ENCODE measurements around the gene FOXD1. TPM values are rescaled to one million over a fixed set of nuclear protein-coding genes. Genes with fewer than 3 reads are reported as not detected.

Gene FOXD1
- total and polyA plus RNA-seq, 2 experiments from 2014 or later: 0.33 to 1.9 TPM

GRCh38 chr5:73486119-73486899 lies 37.7 kb upstream of the FOXD1 start:
- WGBS (ENCODE audit: low lambda C conversion rate, missing lambda C conversion rate): 63% methylated on average over 2 of the region's 3 CpGs
- Histone ChIP-seq H3K27ac (no peak overlapping the region), H3K4me3 (no peak overlapping the region), H3K4me1 (ENCODE audit: insufficient read depth) (no peaks in the 10 kb centered on the region), H4K20me1 (ENCODE audit: insufficient read depth, poor library complexity, severe bottlenecking) (no peaks in the 10 kb centered on the region), H3K79me2 (no peaks in the 10 kb centered on the region), H3K9me2 (replicated peaks; ENCODE audit: insufficient read depth) (no peaks in the 10 kb centered on the region), H3K9me3 (ENCODE audit: low read depth) (no peaks in the 10 kb centered on the region), H3K27me3 (no peaks in the 10 kb centered on the region), H3K36me3 (replicated peaks; ENCODE audit: insufficient read depth, low read depth) (no peaks in the 10 kb centered on the region), H2AFZ (no peak overlapping the region), H3K4me2 (no peak overlapping the region)
- DNase-seq (ENCODE audit: low spot score): no peak
- TF ChIP-seq CTCF (IDR thresholded peaks at IDR 0.05; ENCODE audit: poor library complexity) (no peak), EZH2 (IDR thresholded peaks at IDR 0.05; ENCODE audit: borderline replicate concordance) (no peak), EZH2phosphoT487 (IDR thresholded peaks at IDR 0.05; ENCODE audit: low read depth, severe bottlenecking, unreplicated experiment) (no peak)

- Histone ChIP-seq H3K4me2 (no peak overlapping the region), H3K9me2 (replicated peaks; ENCODE audit: insufficient read depth) (no peaks in the 10 kb centered on the region), H3K4me3 (no peak overlapping the region), H3K27ac (no peak overlapping the region), H3K36me3 (replicated peaks; ENCODE audit: insufficient read depth, low read depth) (no peaks in the 10 kb centered on the region), H2AFZ (no peak overlapping the region), H4K20me1 (ENCODE audit: insufficient read depth, poor library complexity, severe bottlenecking) (no peaks in the 10 kb centered on the region), H3K9me3 (ENCODE audit: low read depth) (no peaks in the 10 kb centered on the region), H3K4me1 (ENCODE audit: insufficient read depth) (no peaks in the 10 kb centered on the region), H3K27me3 (no peaks in the 10 kb centered on the region), H3K79me2 (no peaks in the 10 kb centered on the region)
- WGBS (ENCODE audit: low lambda C conversion rate, missing lambda C conversion rate): 95% methylated on average over 3 of the region's 3 CpGs
- no peak for DNase-seq (ENCODE audit: low spot score)
- TF ChIP-seq EZH2 (IDR thresholded peaks at IDR 0.05; ENCODE audit: borderline replicate concordance) (no peak), EZH2phosphoT487 (IDR thresholded peaks at IDR 0.05; ENCODE audit: low read depth, severe bottlenecking, unreplicated experiment) (no peak), CTCF (IDR thresholded peaks at IDR 0.05; ENCODE audit: poor library complexity) (no peak)
These were observed 37.1 kb upstream of the FOXD1 start for GRCh38 chr5:73485715-73486114.

GRCh38 chr5:73484511-73484910 lies 35.9 kb upstream of the FOXD1 start:
- no peak for DNase-seq (ENCODE audit: low spot score)
- Histone ChIP-seq H3K27ac (no peak overlapping the region), H3K4me3 (no peak overlapping the region), H4K20me1 (ENCODE audit: insufficient read depth, poor library complexity, severe bottlenecking) (no peaks in the 10 kb centered on the region), H3K9me2 (replicated peaks; ENCODE audit: insufficient read depth) (no peaks in the 10 kb centered on the region), H3K27me3 (no peaks in the 10 kb centered on the region), H3K9me3 (ENCODE audit: low read depth) (no peaks in the 10 kb centered on the region), H2AFZ (no peak overlapping the region), H3K79me2 (no peaks in the 10 kb centered on the region), H3K36me3 (replicated peaks; ENCODE audit: insufficient read depth, low read depth) (no peaks in the 10 kb centered on the region), H3K4me2 (no peak overlapping the region), H3K4me1 (ENCODE audit: insufficient read depth) (no peaks in the 10 kb centered on the region)
- 86% methylated on average over 1 of the region's 1 CpG for WGBS (ENCODE audit: low lambda C conversion rate, missing lambda C conversion rate)
- TF ChIP-seq CTCF (IDR thresholded peaks at IDR 0.05; ENCODE audit: poor library complexity) (no peak), EZH2 (IDR thresholded peaks at IDR 0.05; ENCODE audit: borderline replicate concordance) (no peak), EZH2phosphoT487 (IDR thresholded peaks at IDR 0.05; ENCODE audit: low read depth, severe bottlenecking, unreplicated experiment) (no peak)

Data from hepatocyte (in vitro differentiated cells).